GM18858 (cell line): ENCODE results near the gene SNRNP25.
"Not testable (repeated sequence)": the region's sequence is repeated elsewhere in the genome, so short reads cannot be mapped to it uniquely, and the experiment has no call there.

Experiments used
- ATAC-seq: cut with Tn5 transposase; IDR thresholded peaks from one replicate; pipeline ENCODE4 v1.9.1; 2021; ENCODE audit not compliant: unreplicated experiment

Gene SNRNP25

DNA sequence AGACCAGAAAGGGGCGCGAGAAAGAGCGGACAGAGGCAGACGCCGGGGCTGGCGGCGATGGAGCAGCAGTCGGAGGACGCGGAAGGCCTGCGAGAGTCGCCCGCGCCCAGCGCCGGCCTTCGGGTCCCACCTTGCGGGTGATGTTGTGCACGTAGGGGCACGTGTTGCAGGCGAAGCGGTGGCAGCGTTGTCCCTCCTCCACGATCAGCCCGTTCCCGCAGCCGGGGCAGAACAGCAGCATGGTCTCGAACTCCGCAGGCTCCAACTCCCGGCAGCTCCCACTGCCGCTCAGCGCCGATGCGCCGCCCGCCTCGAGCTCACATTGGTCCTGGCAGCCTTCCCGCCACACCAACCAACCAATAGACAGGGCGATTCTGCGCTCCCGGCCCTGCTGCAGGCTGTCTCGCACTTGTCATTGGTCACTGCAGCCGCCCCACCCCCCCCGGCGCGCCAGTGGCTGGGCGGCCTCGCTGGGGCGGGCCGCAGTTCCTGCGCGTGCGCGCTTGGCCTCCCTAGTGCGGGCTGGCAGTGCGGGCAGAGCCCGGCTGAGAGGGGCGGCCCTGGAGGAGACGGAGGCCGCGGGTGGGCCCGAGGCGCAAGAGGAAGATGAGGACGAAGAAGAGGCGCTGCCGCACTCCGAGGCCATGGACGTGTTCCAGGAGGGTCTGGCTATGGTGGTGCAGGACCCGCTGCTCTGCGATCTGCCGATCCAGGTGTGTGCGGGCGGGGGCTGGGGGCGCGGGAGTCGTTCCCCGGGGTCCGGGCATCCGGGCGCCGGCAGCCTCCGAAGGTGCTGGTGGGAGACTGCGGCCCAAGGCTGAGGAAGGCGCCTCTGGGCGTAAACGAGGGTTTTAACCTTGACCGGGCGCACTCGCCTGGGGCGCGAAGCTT, at the start of gene SNRNP25, which contains the start of gene POLR3K:
Gene SNRNP25 (plus strand): TSS at position 483 of the 891 bp plus-strand sequence. CDS start 189 bp downstream, at position 672.
Gene POLR3K (minus strand): TSS at position 263 of the 891 bp plus-strand sequence. CDS start 22 bp downstream, at position 241.
- ATAC-seq, result peak; percentile 65

DNA sequence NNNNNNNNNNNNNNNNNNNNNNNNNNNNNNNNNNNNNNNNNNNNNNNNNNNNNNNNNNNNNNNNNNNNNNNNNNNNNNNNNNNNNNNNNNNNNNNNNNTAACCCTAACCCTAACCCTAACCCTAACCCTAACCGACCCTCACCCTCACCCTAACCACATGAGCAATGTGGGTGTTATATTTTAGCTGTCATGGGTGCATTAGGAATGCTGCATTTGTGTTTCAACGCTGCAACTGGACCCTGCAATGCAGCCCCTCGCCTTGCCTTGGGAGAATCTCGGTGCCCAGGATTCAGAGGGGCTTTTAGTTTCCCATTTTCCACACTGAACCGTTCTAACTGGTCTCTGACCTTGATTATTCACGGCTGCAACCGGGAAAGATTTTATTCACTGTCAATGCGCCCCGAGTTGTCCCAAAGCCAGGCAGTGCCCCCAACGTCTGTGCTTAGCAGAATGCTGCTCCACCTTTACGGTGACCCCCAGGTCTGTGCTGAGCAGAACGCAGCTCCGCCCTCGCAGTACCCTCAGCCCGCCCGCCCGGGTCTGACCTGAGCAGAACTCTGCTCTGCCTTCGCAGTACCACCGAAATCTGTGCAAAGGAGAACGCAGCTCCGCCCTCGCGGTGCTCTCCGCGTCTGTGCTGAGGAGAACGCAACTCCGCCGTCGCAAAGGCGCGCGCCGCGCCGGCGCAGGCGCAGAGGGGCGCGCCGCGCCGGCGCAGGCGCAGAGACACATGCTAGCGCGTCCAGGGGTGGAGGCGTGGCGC, 43.5 kb upstream of the SNRNP25 start:
- ATAC-seq, result no peak

- ATAC-seq, result not testable (repeated sequence)
These were observed 42.9 kb upstream of the SNRNP25 start for GRCh38 chr16:10772-11171.

DNA sequence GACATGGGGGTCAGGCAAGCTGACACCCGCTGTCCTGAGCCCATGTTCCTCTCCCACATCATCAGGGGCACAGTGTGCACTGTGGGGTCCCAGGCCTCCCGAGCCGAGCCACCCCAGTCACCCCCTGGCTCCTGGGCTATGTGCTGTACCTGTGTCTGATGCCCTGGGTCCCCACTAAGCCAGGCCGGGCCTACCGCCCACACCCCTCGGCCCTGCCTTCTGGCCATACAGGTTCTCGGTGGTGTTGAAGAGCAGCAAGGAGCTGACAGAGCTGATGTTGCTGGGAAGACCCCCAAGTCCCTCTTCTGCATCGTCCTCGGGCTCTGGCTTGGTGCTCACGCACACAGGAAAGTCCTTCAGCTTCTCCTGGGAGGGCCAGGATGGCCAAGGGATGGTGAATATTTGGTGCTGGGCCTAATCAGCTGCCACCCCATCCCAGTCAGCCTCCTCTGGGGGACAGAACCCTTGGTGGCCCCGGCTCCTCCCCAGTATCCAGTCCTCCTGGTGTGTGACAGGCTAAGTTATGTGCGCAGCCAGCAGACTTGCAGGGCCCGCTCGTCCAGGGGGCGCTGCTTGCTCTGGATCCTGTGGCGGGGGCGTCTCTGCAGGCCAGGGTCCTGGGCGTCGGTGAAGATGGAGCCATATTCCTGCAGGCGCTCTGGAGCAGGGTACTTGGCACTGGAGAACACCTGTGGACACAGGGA, 36.4 kb upstream of the SNRNP25 start:
- not testable (repeated sequence) for ATAC-seq

DNA sequence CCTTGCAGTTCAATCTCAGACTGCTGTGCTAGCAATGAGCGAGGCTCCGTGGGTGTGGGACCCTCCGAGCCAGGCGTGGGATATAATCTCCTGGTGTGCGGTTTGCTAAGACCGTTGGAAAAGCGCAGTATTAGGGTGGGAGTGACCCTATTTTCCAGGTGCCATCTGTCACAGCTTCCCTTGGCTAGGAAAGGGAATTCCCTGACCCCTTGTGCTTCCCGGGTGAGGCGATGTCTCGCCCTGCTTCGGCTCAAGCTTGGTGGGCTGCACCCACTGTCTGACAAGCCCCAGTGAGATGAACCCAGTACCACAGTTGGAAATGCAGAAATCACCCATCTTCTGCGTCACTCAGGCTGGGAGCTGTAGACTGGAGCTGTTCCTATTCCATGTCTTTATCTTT, 32.7 kb upstream of the SNRNP25 start:
- ATAC-seq, result not testable (repeated sequence)

DNA sequence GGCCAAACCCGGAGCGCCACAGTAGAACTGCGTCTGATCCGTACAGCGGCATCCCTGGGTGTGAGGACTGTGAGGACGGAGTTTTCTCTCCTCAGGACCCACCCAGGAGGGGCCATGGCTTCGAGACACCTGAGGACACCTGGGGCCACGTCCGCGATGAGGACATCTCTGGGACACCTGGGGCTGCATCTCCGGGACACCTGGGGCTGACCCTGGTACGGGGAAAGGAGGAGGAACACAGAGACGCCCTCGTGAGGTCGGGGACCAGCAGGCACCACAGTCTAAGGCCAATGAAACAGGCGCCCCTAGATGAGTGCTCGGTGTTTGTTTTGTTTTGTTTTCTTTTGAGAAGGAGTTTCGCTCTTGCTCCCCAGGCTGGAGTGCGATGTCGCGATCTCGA, 29.5 kb upstream of the SNRNP25 start:
- ATAC-seq, result not testable (repeated sequence)

DNA sequence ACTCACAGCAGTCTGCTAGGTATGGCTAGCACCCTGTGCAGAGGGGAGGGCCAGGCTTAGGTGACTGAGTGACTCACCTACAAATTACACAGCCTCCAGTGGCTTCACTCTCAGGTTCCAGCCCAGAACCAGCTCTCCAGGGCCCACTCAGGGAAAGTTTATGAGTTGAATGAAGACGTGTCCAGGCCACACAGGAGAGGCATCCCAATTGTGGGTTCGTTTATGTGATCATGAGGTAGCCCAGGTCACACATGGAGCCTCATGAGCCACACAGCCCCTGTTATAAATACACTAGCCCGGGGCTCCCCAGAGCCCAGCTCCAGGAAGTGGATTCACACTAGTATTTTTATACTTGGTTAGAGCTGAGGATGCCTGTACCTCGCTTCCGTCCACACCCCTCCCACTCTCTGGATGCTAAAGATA, 27.7 kb upstream of the SNRNP25 start:
- not testable (repeated sequence) for ATAC-seq

DNA sequence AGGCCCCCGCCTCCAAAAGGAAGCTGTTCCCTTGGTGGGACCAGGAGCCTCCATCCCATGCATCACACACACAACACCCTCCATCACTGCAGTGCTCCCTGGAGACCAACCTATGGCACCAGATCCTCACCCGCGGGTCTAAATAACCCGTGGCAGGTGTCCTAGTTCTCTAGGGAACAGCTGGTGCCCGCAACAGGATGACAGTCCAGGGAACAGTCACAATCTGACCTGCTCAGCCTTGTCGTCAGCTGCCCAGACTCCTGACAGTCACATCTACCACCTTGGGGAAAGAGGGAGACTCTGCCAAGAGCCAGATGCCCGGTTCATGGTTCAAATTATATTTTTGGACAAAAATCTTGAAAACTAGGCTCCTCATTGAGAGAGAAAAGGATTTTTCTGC, 23.0 kb upstream of the SNRNP25 start:
- not testable (repeated sequence) for ATAC-seq

- ATAC-seq, result not testable (repeated sequence)
These were observed 20.3 kb upstream of the SNRNP25 start for GRCh38 chr16:33154-33876.

GRCh38 chr16:33877-34647, 19.6 kb upstream of the SNRNP25 start:
- ATAC-seq, result no peak

DNA sequence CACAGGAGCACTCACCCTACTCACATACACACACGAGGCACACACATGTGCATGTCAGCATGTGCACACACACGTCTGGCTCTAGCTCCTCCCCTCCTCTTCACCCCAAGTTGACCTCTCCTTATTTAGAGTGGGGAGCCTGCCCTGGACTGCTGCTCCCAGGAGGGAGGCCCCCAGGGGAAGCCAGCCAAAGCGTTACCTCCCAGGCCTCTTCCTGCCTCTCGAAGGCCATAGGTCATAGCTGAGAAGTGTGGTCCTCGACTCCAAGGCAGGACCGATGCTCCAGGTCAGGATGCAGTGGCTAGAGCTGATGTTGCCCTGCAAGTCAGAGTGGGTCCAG, 19.0 kb upstream of the SNRNP25 start:
- no peak for ATAC-seq

- ATAC-seq, result no peak
These were observed 18.5 kb upstream of the SNRNP25 start for GRCh38 chr16:35011-35677.

GRCh38 chr16:35678-36305, 17.8 kb upstream of the SNRNP25 start:
- no peak for ATAC-seq

GRCh38 chr16:36336-36984, 17.2 kb upstream of the SNRNP25 start:
- no peak for ATAC-seq

GRCh38 chr16:37511-37910, 16.1 kb upstream of the SNRNP25 start:
- ATAC-seq, result no peak

DNA sequence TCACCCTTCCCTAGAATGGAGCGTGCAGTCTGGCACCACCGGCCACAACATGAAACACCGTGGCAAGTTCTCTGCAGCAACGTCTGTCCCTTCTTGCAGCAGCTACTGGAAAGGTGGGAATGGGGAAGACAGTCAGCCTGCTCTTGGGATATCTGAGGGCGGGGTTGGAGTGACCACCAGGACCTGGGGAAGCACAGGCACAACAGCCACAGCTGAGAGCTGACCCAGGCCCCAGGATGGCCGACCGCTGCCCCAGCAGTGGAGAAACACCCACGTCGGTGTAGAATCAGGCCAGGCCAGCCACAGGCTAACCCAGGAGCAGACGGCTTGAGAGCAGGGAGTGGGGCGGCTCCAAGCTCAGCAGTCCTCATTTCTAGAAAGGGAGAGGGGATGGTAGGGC, 15.4 kb upstream of the SNRNP25 start:
- not testable (repeated sequence) for ATAC-seq

- ATAC-seq, result no peak
These were observed 14.4 kb upstream of the SNRNP25 start for GRCh38 chr16:38941-39892.
